IPS DF 19.7 (cell line): ENCODE data around the gene C8A.

Source experiments
- DNase-seq: peaks from one replicate; pipeline ENCODE4 v3.0.0-alpha.2; 2013; ENCODE audit warnings: low read depth, low spot score

Gene C8A

GRCh38 chr1:56925193-56925592, 70.6 kb downstream of the C8A start:
- no peak for DNase-seq

DNA sequence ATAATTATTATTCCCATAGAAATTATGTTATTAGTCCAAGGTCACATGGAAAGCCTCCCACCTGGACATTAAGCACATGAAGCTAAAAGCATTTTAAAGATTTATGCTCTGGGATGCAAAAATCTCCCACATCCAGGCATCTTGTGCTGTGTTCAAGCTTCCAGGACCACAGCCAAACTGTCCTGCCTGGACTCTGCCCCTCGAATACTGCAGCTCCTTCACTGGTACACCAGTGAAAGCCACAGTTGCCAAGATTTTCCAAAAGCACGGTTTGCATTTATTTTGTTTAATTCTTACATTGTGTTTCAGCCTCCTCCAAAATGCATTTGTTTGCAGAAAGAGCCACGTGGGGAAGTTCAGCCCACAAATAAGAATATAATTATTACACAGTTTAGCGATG, 72.6 kb downstream of the C8A start:
- no peak for DNase-seq

DNA sequence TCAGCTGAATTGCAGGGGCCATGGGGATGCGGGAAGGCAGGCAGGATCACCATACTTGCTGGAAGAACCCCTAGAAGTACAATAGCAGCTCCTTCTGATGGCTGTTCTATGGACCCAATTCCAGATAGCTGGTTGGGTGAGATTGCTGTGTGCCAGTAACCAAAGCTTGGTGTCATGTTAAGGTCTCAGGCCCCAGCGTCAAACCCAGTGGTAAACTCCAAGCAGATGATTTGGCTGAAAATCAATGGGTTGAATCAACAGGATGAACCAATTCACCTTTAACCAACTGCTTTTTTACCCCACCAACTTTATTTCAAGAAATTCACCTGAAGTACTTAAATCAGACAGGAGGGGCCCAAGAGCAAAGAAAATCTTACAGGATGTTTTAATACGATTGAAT, 73.4 kb downstream of the C8A start:
- DNase-seq: no peak

- DNase-seq: no peak
Observed at GRCh38 chr1:56929492-56929891, 74.9 kb downstream of the C8A start.

DNA sequence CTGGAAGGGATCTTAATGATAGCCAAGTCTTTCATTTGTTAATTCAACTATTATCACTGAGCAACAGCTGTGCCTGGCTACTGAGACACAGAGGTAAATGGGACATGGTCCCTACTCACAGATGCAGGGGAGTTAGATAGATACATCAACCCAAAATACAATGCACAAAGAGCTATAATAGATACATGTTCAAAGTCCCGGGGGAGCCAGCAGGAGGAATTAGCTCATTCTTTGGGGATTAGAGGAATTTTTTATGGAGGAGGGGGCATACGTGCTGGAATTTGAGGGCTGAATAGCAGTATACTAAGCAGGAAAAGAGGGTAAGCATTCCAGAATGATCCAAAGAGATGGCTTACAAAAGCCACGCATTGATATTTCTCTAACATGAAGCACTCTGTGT, 76.6 kb downstream of the C8A start:
- no peak for DNase-seq

DNA sequence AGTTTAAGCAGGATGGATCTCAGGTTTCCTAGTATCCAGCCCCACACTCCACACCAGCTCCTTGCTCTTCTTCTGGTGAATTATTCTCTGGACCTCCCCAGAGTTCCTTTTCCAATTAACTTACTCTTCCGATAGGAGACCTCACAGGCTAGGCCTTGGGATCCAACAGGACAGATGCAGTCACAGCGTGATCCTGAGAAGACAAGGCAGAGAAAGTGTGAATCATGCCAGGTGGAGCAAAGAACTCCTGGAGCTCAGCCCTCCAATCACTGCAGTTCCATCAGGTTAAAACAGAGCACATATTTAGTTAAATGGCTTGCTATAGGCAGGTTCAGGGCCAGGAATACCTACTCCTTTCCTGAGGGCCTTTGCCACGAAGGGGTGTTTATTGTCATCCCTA, 77.1 kb downstream of the C8A start:
- DNase-seq: no peak

GRCh38 chr1:56933161-56933560, 78.6 kb downstream of the C8A start:
- DNase-seq: no peak

DNA sequence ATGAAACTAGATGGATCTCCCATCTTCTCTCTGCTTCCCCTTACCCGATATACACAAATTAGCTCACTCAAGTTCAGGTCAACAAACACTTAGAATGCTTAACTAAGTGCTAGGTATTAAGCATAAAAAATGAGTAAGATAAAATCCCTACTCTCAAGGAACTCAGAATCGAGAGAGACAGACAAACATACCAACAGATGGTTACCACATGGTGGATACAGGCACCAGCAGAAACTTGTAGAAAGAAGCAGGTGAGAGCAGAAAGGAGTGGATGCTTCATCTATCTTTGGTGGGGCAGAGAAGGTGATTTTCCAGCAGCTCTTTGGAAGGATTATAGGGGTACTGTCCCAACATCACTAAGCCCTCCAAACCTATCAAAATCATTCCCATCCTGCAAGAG, 79.0 kb downstream of the C8A start:
- no peak for DNase-seq

DNA sequence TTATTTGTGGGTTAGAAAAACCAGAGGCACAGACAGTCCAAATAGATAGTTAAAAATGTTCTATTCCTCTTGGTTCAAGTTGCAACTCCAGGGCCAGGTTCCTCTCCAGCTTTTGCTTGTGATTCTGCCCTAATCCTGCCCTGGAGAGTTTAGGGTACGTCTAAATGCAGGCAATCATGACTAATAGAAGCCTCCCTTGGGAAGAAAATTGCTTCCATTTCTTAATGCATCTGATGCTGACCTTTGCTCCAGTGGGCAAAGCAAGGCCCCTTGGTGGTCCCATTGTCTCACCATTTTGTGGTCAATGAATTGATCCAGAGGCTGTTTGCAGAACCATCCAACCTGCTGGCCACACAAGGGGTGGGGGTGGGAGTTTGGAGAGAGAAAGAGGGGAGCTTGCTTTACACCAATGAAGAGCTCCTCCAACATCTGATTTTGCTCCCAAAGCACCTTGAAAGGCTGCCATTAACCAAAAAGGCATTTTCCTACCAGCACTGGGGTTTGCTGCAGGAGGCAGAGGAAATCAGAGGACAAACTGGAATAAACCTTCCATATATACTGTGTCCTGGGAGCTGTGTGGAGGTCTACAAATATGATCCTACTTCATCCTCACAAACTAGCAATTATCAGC, 79.9 kb downstream of the C8A start:
- DNase-seq: no peak

DNA sequence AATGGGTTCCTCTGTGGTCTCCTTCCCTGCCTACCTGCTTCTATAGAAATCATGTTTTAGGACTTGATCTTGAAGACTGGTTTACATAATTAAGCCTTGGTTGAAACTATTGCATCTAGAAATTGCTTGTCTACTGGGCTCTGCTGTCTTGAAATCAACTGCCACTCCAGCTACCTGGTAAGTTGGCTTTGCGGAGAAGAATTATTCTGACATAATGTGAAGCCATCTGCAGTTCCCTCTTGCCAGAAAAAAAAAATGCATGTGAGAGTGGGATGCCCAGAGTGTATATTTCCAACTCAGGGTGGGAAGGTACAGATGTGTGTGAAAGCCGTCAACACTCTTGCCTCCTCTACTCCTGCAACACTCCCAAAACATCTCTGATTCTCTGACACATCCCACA, 84.0 kb downstream of the C8A start:
- no peak for DNase-seq

- no peak for DNase-seq
Observed at GRCh38 chr1:56939209-56939608, 84.6 kb downstream of the C8A start.

GRCh38 chr1:56940039-56940438, 85.4 kb downstream of the C8A start:
- no peak for DNase-seq

DNA sequence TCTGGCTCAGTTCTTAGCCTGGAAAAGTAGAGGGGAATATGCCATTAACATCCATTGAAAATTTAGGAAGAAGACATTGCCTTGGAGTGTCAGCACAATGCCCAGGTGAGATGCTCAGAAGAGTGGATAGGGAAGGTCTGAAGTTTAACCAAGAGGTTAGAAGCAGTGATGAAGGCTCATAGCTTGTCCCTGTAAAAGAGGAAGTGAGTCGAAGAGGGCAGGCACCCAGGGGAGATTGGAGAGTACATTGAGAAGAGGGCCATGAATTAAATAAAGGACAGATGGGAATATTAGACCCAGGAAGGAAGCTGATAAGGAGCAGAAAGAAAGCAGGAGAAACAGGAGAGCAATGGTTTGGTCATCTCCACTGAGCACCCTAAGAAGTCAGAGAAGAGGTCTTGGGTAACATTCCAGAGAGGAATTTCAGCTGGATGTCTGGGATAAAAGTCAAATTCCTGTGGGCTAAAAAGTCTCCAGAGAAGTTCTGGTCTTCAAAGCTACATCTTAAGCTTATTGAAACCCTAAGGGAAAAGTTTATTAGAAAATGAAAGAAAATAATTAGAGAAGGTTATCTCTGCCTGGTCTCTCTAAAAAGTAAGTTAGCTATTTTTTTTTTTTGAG, 93.9 kb downstream of the C8A start:
- DNase-seq: no peak

GRCh38 chr1:56952501-56952900, 97.9 kb downstream of the C8A start:
- no peak for DNase-seq

DNA sequence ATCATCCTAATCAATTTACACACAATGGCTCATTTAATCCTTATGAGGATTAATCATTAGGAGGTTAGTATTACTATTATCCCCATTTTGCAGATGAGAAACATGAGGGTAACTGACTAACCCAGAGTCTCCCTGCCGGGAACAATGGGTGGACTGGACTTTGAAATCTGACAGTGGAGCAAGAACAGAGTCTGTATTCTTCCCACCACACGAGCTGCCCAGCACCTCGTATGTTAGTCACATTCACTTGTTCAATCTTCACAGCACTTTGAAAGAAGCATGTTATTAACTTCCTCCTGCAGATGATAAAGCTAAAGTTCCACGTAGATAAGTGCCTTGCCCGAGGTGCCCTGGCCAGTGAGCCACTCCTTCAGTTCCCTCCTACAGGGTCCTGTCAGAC, 98.8 kb downstream of the C8A start:
- DNase-seq: no peak

- no peak for DNase-seq
Observed at GRCh38 chr1:56954664-56955063, 100.1 kb downstream of the C8A start.

- DNase-seq: no peak
Observed at GRCh38 chr1:56957931-56958330, 103.3 kb downstream of the C8A start.

DNA sequence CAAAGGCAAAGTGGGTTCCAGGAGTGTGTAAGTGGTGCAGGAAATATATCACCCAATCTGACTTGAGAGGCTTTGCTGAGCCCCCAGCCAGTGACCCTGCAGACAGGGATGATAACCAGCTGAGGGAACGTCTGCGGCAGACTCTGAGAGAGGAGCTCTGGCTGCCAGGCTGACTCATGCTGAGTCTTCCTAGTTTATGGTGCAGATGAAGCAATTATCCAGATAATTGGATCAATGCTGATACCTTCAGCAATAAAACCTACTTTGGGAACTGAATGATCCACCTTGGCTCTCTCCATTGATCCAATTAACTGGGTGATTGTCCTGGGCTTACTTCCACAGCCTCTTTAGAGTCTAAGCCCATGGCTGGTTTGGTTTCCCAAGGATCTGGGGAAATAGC, 103.9 kb downstream of the C8A start:
- no peak for DNase-seq

- no peak for DNase-seq
Observed at GRCh38 chr1:56961426-56961825, 106.8 kb downstream of the C8A start.

DNA sequence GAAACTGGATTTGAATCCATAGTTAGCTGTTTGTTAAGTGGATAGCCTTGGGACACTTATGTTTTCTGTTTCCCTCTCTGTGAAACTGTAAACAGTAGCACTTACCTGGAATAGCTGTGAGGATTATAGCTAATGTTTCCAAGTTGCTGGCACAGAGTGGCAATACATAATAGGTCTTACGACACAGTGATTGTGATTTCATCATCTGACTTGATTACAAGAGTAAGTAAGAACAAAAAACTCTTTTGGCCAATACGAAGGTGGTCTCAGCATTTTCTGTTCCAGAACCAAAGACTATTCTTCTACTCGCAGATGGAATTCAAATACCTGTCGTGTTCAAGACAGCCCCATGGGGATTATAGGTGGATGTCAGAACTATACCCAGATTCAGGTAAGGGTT, 109.1 kb downstream of the C8A start:
- no peak for DNase-seq

GRCh38 chr1:56964349-56965017, 109.9 kb downstream of the C8A start:
- no peak for DNase-seq

DNA sequence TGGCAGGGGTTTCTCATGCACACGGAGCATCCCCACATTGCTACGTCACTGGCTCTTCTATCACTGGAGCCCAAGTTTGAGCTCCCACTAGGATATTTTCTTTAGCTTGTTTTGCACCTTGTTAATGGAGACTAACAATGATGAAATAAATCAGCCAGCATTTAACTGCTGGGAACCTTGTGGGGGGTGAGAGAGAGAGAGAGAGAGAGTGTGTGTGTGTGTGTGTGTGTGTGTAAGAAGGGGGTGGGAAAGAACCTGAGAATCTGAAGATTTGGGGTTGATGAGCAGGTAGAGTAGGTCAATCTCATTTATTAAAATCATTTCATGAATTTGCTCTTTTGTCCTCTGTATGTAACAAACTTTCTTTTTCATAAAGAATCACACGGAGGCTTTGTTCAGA, 110.6 kb downstream of the C8A start:
- DNase-seq: no peak

DNA sequence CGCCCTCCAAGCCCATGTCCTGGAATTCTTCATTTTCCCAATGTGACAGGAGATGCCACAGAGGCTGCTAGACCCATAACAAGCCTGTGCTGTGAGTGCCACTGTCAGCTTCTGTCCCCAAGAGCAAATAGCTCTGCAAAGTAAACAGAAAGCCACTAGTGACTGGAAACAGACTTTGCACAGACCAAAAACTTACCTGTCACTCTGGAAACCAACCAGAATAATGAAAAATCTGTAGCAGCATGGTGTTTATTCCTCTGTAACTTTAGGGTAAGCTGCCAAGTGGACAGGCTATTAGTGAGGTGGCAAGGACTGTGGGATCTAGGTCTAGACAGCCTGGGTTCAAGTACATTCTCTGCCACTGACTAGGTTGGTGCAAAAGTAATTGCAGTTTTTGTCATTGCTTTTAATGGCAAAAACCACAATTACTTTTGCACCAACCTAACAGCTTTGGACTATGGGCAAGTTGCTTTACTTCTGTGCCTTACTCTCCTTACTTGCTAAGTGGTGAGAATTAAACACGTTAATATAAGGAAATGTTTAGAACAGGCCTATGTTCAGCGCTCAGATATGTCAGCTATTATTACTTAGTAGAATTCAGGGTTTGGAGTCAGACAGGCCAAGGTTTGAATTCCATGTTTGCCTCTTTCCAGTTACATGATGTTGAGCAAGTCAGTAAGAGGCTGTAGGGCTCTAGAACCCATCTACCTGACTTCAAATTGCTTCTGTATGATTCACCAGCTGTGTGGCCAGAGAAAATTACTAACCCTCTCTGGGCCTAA, 111.5 kb downstream of the C8A start, which contains the start of gene C8B:
TSS of gene C8B (minus strand) at position 100 of the 782 bp plus-strand sequence. CDS start at position 33, 67 bp downstream.
- DNase-seq: no peak
